Measurements from ENCODE around the gene BRAP.
"Not testable (repeated sequence)": the region's sequence is repeated elsewhere in the genome, so short reads cannot be mapped to it uniquely, and the experiment has no call there.

The BRAP gene

GRCh38 chr12:111605911-111606766 lies 79.6 kb downstream of the BRAP start:
- DNase-seq = no peak

DNA sequence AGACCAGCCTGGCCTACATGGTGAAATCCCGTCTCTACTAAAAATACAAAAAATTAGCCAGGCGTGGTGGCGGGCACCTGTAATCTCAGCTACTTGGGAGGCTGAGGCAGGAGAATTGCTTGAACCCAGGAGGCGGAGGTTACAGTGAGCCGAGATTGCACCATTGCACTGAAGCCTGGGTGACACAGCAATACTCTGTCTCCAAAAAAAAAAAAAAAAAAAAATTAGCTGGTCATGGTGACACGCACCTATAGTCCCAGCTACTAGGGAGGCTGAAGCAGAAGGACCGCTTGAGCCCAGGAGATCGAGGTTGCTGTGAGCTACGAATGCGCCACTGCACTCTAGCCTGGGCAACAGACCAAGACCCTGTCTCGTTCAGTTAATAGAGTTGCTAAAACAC lies 82.9 kb downstream of the BRAP start:
- not testable (repeated sequence) for DNase-seq

GRCh38 chr12:111602348-111602747 lies 83.4 kb downstream of the BRAP start:
- DNase-seq = no peak

GRCh38 chr12:111600986-111601385 lies 84.8 kb downstream of the BRAP start:
- not testable (repeated sequence) for DNase-seq

DNA sequence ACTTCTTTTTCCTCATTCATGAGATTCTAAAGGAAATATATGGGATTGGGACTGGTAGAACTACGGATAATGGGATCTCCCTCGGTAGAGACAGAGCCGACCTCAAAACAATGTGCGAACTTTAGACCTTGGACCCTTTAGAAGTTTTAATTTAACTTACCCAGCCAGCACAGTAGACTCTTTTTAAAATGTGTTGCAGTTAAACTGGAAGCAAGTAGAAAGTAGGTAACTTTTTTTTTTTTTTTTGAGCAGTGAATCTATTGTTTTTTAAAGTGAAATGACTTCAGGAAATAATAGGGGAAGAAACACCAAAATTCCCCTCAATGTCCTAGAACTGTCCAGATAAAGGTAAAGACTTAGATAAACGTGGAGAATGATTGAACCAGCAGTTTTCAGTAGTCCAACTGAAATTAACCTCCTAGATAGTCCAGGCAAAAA lies 85.5 kb downstream of the BRAP start:
- DNase-seq = no peak

DNA sequence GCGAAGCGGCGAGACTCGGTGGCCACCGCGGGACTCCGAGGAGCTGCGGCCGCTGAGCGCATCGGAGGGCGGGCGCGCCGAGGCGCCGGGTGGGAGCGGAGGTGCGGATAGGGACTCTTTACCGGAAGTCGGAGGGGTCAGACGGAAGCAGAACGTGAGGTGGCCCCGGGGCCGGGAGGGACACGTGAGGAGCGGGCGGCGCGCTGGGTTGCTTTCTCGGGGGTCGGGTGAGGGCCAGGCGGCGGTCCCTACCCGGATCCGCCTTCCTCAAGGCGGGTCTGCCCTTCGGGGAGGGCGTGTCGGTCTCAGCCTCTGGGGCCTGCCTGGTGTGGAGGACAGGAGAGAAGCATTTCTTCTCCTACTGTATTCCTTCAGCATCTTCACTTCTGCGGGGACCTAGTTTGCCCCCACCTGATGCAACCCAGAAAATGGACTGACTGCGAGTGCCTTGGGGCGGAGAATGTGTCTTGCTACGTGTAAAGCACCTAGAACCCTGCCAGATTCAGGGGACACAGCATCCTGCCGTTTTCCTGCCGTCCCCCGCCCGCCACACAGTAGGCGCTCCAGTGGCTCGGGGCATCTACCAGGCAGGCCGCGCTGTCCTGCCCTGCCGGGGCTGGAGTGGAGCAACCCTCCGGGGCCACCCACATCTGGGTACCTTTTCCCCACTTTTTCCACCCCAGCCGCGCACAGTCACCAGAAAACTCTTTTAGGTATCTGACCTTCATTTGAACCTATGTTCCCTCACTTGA lies 86.1 kb downstream of the BRAP start:
- DNase-seq = peak; percentile 79

GRCh38 chr12:111598637-111599452 lies 86.9 kb downstream of the BRAP start, which contains the start of gene ATXN2:
ATXN2 (minus strand) TSS chr12:111599315; CDS start chr12:111599034, 281 bp downstream.
- DNase-seq = peak; percentile 47

- DNase-seq = peak; percentile 6
Measured at GRCh38 chr12:111597831-111598636, 87.7 kb downstream of the BRAP start.

DNA sequence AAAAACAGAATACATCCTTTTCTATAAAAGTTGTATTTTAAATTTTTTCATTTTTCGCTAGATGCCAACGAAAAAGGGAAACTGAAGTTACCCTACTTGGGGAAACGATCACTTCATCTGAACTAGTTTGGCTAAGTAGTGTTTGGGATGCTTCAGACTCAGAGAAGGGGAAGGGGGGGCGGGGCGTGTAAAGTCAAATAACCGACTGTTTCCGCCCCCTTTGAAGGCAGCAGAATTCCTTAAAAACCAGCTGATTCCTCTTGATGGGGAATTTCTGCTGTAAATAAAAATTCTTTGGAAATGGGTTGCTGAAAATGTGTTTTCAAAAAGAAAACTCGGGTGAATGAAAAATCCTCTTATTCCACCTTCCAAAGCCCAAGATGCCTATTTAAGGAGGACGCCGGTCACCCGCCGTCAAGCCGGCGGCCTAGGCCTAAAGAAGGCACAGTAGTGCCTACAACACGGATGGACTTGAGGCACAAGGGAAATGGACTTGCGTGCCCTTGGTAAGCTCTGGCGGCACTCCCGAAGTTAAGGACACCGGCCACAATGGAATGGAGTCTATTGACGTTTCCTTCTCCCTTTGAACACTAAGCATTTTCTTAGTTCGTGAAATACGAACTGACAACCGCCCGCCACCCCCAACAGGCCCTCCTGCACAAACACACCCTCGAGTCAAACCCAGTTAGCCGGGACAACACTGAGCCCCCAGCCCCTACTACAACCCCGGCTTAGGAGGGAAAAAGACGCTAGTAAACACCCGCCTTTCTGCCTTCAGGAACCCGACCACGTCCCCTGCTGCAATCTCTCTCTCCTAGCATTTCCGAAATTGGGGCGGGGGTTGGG lies 88.5 kb downstream of the BRAP start:
- DNase-seq = no peak

- not testable (repeated sequence) for DNase-seq
Measured at GRCh38 chr12:111595341-111595835, 90.4 kb downstream of the BRAP start.
